Astrocyte (in vitro differentiated cells and primary cell): ENCODE measurements around the gene SETD1A.

ENCODE experiments used
- CTCF ChIP-seq: IDR thresholded peaks from 2 replicates; pipeline ENCODE4 v1.5.1; 2011; ENCODE audit warnings: low read depth, mild to moderate bottlenecking, inconsistent platforms, low read length, moderate library complexity; ENCODE audit not compliant: insufficient read depth
- EZH2 ChIP-seq: IDR thresholded peaks from 2 replicates; pipeline ENCODE4 v1.6.1; 2012; ENCODE audit warnings: mild to moderate bottlenecking, low read length, inconsistent platforms; ENCODE audit not compliant: insufficient read depth

DNA sequence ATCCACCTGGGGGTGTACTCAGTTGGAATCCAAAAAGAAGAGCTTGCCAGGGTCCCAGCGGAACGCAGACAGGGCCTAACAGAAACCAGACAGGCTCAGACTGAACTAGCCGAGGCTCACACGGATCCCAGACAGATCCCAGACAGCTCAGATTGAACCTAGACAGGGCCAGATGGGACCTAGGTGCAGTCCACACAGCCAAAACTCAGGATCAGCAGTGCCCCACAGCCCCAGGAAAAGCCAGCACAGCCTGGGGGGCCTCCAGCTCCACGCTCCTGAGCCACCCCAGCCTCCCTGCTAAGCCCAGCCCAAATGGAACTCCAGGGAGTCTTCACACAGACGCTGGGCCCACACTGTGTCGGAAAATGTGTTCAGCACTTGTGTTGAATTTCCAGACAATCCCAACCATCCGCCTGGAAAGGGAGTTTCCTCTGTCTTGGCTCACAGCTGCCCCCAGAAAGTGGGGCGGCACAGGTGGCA is 45.3 kb downstream of the SETD1A start:
- TF ChIP-seq CTCF (no peak), EZH2 (no peak)
